Vagina (tissue), 2 donors: ENCODE measurements around the gene MGA. TPM values are rescaled to one million over a fixed set of nuclear protein-coding genes. Genes with fewer than 3 reads are reported as not detected.

ENCODE experiments used
- DNase-seq, 2 donors: peaks; one replicate each; pipeline ENCODE4 v3.0.0-alpha.2; 2017; ENCODE audit errors: extremely low spot score in 2 of 2
- H3K27ac ChIP-seq: fragments of 200-600 bp; sonication (generic); one replicate; pipeline ENCODE4 v1.5.1; 2019
- H3K27me3 ChIP-seq: fragments of 200-600 bp; sonication (generic); one replicate; pipeline ENCODE4 v1.5.1; 2019
- H3K36me3 ChIP-seq, 2 donors: fragments of 200-600 bp; sonication (generic); one replicate each; pipeline ENCODE4 v1.5.1; 2017 to 2019
- H3K4me1 ChIP-seq: fragments of 200-600 bp; sonication (generic); one replicate; pipeline ENCODE4 v1.5.1; 2019
- H3K4me3 ChIP-seq, 2 donors: fragments of 200-600 bp; sonication (generic); 1 replicate in 1 of 2; 2 replicates in 1 of 2; pipeline ENCODE4 v1.5.1; 2016 to 2019
- H3K9me3 ChIP-seq: fragments of 200-600 bp; sonication (generic); one replicate; pipeline ENCODE4 v1.5.1; 2019
- POLR2A ChIP-seq, 2 donors: fragments of 450-650 bp; IDR thresholded peaks; one replicate each; pipeline ENCODE4 v1.6.1; 2017; ENCODE audit warnings: antibody characterized with exemption in 2 of 2, mild to moderate bottlenecking in 2 of 2, moderate library complexity in 2 of 2
- POLR2AphosphoS5 ChIP-seq, 2 donors: sonication (generic); formaldehyde crosslinking; IDR thresholded peaks; one replicate each; pipeline ENCODE4 v1.9.0; 2017; ENCODE audit warnings: antibody characterized with exemption in 2 of 2, mild to moderate bottlenecking in 2 of 2, low read depth in 1 of 2; ENCODE audit not compliant: insufficient read depth in 1 of 2
- intact Hi-C: fragments of 100-400 bp; cut with DNase I; formaldehyde crosslinking; loops from one replicate; pipeline ENCODE4 v1.15.1; 2023
- total RNA-seq: library from RNA; depleted of rRNA; stranded (reverse); fragments of >200 nt; gene quantifications from one replicate; pipeline ENCODE4 v1.2.3, GENCODE V29; 2016
- TF ChIP-seq, protein P1 (sequence below), 3 experiments: fragments of 450-650 bp in 2 of 3; fragments of 200-600 bp in 1 of 3; sonication (generic) in 1 of 3; IDR thresholded peaks; one replicate each; pipeline ENCODE4 v1.5.1; 2017 to 2019; ENCODE audit warnings: antibody characterized with exemption in 3 of 3, mild to moderate bottlenecking in 2 of 3, moderate library complexity in 2 of 3

The MGA gene
- total RNA-seq, 1 donor from 2014 or later = 44.2 TPM

DNA sequence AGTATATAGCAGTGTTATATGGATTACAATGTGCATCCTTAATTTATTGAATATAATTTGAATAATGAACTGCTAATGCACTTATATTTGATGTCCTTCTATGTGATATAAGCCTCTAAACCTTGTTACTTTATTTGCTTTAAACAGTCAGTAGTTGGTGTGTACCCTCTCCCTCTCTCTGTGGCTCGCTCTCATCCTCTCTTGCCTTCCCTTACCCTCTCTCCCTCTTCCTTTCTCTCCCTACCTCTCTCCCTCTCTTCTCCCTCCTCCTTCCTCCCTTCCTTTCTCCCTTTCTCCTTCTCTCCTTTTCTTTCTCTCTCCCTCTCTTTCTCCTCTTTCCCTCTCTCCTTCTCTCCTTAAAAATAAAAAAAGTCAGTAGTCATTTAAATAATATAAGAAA is 28.9 kb downstream of the MGA start:
- Histone ChIP-seq H3K9me3 (no peaks in the 10 kb centered on the region), H3K27me3 (no peaks in the 10 kb centered on the region), H3K36me3 (no peaks in the 10 kb centered on the region), H3K4me1 (peaks cover 26% of the 10 kb centered on the region), H3K27ac (no peak overlapping the region), H3K4me3 (no peak overlapping the region)
- DNase-seq = no peak
- no peak for TF ChIP-seq POLR2AphosphoS5 (IDR thresholded peaks at IDR 0.05; ENCODE audit: insufficient read depth in 1 of 2, low read depth in 1 of 2)
- TF ChIP-seq, protein P1, sequence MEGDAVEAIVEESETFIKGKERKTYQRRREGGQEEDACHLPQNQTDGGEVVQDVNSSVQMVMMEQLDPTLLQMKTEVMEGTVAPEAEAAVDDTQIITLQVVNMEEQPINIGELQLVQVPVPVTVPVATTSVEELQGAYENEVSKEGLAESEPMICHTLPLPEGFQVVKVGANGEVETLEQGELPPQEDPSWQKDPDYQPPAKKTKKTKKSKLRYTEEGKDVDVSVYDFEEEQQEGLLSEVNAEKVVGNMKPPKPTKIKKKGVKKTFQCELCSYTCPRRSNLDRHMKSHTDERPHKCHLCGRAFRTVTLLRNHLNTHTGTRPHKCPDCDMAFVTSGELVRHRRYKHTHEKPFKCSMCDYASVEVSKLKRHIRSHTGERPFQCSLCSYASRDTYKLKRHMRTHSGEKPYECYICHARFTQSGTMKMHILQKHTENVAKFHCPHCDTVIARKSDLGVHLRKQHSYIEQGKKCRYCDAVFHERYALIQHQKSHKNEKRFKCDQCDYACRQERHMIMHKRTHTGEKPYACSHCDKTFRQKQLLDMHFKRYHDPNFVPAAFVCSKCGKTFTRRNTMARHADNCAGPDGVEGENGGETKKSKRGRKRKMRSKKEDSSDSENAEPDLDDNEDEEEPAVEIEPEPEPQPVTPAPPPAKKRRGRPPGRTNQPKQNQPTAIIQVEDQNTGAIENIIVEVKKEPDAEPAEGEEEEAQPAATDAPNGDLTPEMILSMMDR (IDR thresholded peaks at IDR 0.05) = no peak
- no peak for TF ChIP-seq POLR2A (IDR thresholded peaks at IDR 0.05)
- intact Hi-C loops = no loop called here

DNA sequence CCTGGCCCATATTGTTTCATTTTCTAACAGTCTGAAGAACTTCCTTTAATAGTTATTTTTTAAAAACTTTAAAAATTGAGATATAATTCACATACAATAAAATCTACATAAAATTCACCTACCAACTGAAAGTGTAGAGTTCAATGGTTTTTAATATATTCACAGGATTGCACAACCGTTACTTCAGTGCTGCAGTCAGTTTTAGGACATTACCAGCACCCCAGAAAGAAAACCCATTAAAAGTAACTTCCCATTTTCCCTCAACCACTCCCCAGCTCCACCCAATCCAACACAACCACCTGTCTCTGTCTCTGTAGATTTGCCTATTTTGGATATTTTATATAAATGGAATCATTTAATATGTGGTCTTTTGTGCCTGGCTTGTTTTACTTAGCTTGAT is 29.6 kb downstream of the MGA start:
- Histone ChIP-seq H3K4me1 (peaks cover 21% of the 10 kb centered on the region), H3K27me3 (no peaks in the 10 kb centered on the region), H3K27ac (no peak overlapping the region), H3K4me3 (no peak overlapping the region), H3K36me3 (no peaks in the 10 kb centered on the region), H3K9me3 (no peaks in the 10 kb centered on the region)
- intact Hi-C loops = no loop called here
- TF ChIP-seq POLR2A (IDR thresholded peaks at IDR 0.05) = no peak
- TF ChIP-seq, protein P1 (IDR thresholded peaks at IDR 0.05) = no peak
- TF ChIP-seq POLR2AphosphoS5 (IDR thresholded peaks at IDR 0.05; ENCODE audit: insufficient read depth in 1 of 2, low read depth in 1 of 2) = no peak
- DNase-seq = no peak

DNA sequence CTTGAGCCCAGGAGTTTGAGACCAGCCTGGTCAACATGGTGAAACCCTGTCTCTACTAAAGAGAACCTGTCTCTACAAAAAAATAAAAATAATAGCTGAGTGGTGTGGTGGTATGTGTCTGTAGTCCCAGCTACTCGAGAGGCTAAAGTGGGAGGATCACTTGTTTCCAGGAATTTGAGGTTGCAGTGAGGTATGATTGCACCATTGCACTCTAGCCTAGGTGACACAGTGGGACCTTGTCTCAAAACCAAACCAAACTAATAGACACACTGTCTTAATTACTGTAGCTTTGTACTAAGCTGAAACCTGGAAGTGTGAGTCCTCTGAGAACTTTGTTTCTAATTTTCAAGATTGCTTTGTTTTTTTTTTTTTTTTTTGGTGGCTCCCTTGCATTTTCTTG is 30.4 kb downstream of the MGA start:
- TF ChIP-seq, protein P1 (IDR thresholded peaks at IDR 0.05) = no peak
- TF ChIP-seq POLR2A (IDR thresholded peaks at IDR 0.05) (no peak), POLR2AphosphoS5 (IDR thresholded peaks at IDR 0.05; ENCODE audit: insufficient read depth in 1 of 2, low read depth in 1 of 2) (no peak)
- DNase-seq = no peak
- H3K27me3 ChIP-seq = no peaks in the 10 kb centered on the region
- H3K27ac ChIP-seq = no peak overlapping the region
- peaks cover 21% of the 10 kb centered on the region for H3K4me1 ChIP-seq
- H3K4me3 ChIP-seq = no peak overlapping the region
- intact Hi-C loops = no loop called here
- no peaks in the 10 kb centered on the region for H3K36me3 ChIP-seq
- H3K9me3 ChIP-seq = no peaks in the 10 kb centered on the region

DNA sequence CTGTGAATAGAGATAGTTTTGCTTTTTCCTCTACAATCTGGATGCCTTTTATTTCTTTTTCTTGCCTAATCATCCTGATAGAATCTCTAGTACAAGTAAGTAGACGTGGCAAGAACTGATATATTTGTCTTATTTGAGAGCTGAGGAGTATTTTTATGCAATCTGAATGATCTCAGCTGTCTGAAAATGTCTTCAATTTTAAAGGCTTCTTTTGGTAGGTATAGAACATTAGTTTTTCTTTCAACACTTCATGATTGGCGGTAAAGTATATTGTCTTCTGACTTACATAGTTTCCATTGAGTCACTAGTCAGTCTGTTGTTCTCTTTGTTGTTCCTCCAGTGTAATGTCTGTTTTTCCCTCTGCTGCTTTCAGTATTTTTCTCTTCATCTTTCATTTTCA is 31.3 kb downstream of the MGA start:
- DNase-seq = no peak
- intact Hi-C loops = no loop called here
- H3K4me1 ChIP-seq = peaks cover 24% of the 10 kb centered on the region
- H3K36me3 ChIP-seq = peaks cover 0 to 3% of the 10 kb centered on the region in 2 donors
- no peak for TF ChIP-seq POLR2A (IDR thresholded peaks at IDR 0.05)
- TF ChIP-seq POLR2AphosphoS5 (IDR thresholded peaks at IDR 0.05; ENCODE audit: insufficient read depth in 1 of 2, low read depth in 1 of 2) = no peak
- TF ChIP-seq, protein P1 (IDR thresholded peaks at IDR 0.05) = no peak
- no peaks in the 10 kb centered on the region for H3K27me3 ChIP-seq
- H3K9me3 ChIP-seq = no peaks in the 10 kb centered on the region
- H3K27ac ChIP-seq = no peak overlapping the region
- H3K4me3 ChIP-seq = no peak overlapping the region

DNA sequence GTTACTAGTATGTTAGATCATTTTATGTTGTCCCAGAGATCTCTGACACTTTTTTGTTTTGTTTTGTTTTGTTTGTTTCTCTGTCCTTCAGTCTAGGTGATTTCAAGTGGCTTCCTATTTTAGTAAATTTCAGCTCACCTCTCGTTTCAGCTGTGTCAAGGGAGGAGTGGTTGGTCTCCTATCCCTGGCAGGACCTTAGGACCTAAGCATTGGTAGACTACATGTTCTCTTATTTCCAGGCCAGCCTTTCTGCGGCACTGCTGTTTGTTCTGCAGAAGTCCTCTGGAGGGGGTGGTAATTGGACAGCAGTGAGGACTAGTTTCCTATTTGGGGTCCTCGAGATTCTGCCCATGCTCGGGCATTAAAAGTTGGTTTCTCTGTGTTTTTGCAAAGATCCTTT is 31.8 kb downstream of the MGA start:
- H3K27ac ChIP-seq = no peak overlapping the region
- no peaks in the 10 kb centered on the region for H3K9me3 ChIP-seq
- H3K36me3 ChIP-seq = peaks cover 0 to 7% of the 10 kb centered on the region in 2 donors
- intact Hi-C loops = no loop called here
- H3K27me3 ChIP-seq = no peaks in the 10 kb centered on the region
- no peak overlapping the region for H3K4me3 ChIP-seq
- peaks cover 26% of the 10 kb centered on the region for H3K4me1 ChIP-seq
- DNase-seq = no peak
- TF ChIP-seq, protein P1 (IDR thresholded peaks at IDR 0.05) = no peak
- no peak for TF ChIP-seq POLR2AphosphoS5 (IDR thresholded peaks at IDR 0.05; ENCODE audit: insufficient read depth in 1 of 2, low read depth in 1 of 2)
- TF ChIP-seq POLR2A (IDR thresholded peaks at IDR 0.05) = no peak
